Raji (cell line): Measurements from ENCODE around the gene GPR37L1.
A peak's percentile ranks its signal among the peaks of the same experiment; 100 is the strongest.

Experiments
- POLR2A ChIP-seq: IDR thresholded peaks from 2 replicates; pipeline ENCODE4 v1.6.1; 2011; ENCODE audit warnings: low read depth, low read length, control low read depth; ENCODE audit not compliant: insufficient read depth

Gene GPR37L1

GRCh38 chr1:202154766-202155477 is 32.2 kb downstream of the GPR37L1 start:
- TF ChIP-seq POLR2A: no peak

DNA sequence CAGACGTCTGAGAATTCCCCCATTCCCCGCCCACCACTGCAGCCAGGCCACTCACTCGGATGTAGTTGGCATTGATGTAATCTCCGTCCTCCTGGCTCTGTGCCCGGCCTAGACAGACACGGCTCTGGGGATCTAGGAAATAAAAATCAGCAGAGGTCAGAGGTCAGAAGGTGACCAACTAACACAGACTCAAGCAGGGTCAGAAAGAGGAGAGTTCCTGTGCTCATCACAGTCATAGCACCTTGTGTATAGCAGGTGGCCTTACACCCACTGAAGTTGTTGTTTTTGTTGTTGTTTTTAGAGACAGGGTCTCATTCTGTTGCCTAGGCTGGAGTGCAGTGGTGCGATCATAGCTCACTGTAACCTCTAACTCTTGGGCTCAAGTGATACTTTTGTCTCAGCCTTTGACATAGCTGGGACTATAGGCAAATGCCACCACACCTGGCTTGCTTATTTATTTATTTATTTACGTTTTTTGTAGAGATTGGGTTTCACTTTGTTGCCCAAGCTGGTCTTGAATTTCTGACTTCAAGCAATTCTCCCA is 32.8 kb downstream of the GPR37L1 start:
- TF ChIP-seq POLR2A: no peak

DNA sequence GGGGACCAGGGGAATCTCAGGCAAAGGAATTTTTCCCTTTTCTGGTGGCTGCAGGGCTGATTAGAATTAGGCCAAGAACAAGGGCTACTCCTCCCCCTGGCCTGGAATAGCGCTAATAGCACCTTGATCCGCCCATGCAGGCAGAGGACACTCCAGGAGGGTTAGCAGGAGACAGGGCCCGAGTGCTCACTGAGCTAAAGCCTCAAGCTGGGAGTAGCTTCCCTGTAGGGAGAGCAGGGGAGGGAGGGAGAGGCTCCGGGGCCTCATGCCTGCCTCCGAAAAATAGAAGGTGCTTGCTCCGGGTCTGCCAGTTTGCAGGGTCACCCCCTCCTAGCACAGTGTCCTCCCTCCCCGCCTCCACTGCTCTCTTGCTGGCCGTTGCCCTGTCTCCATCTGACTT is 33.9 kb downstream of the GPR37L1 start:
- TF ChIP-seq POLR2A: no peak

- TF ChIP-seq POLR2A: no peak
Observed at GRCh38 chr1:202157945-202158344, 35.2 kb downstream of the GPR37L1 start.

DNA sequence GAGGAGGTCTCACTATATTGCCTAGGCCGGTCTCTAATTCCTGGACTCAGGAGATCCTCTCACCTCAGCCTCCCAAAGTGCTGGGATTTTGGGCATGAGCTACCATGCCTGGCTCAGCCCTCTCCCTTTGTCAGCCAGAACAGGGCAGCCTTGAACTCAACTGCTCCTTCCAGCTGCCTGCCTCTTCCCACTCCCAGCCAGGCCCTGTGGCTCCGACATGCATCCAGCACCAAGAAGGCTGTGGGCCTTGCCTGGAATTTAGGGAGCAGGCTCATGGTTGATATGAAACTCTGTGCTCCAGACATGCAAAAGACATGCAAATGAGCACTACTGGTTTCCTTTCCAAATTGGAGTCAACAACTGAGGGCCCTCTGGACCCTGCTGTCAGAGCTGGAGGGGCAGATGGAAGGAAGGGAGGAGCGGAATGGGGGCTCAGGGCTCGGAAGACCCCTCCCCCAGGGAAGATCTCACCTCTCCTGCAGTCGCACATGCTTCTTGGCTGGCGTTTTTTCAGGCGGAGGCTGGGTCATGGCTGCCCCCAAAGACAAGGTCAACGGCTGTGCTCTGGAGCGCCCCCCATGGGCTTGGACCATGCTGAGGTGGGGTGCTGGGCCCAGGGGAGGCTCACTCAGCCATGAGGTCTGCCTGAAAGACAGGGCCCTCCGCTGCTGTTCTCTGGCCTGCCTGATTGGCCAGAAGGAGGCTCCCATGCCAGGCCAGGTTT is 36.3 kb downstream of the GPR37L1 start:
- TF ChIP-seq POLR2A: peak; percentile 45

DNA sequence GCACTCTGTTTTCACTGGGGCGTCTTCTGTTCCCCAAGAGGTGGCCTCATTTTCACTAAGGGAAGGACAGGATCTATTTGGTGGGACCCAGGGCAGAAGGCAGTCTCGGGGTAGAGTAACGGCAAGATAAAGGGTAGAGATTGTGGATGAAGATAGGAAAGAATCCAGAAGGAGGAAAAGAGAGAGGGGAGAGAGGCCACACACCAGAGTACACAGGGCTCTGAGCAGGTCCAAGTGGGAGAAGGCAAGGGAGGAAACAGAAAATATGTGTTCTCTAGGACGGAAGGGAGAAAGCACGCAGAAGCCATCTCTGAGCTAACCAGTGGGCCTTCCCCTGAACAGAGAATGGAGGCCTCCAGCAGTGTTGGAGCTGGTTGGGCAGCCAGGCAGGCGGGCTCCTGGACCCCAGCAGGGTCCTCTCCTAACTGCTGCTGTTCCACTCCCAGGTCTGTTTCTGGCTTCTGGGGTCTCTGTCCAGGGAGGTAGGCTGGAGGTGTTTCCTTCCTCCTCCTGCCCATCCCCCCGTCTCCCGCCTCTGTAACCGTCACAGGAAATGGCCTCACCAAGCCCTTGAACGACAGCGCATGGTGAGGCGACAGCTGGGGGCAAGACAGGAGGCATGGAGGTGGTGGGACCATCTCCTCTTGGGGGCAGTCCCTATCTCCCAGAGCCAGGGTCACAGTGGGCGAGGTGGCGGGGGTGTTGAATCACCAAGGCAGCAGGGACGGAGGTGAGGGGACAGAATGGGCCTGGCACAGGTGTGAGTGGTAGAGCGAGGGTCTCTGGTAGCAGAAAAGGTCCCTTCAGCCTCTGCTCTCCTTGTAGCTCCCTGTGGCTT is 37.0 kb downstream of the GPR37L1 start:
- TF ChIP-seq POLR2A: peak; percentile 57; the same call in 1 of the 2 replicates

DNA sequence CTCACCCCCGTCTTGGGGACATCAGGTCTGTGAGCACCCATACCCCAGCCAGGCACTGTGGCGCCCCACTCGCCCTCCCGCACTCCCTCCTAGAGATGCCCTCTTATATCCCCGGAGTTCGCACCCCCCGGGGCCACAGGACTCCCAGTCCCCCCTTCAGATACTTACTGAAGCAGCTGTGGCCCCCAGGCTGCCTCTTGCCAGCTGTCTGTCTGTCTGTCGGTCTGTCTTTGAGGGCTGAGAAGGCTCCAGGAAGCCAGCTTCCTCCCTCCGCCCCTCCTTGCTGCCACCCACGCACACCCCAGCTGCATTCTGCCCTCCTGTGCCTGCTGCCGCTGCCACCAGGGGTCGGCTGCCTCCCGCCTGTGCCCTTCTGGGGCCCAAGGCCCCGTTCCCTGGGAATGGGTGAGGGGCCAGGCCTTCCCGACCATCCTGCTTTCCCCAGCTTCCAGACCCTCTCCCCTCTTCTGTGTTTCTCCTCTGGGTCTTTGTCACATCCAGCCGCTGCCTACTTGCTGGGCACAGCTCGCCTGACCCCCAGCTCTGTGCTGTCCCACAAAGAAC is 37.7 kb downstream of the GPR37L1 start, which contains the start of gene PTPN7:
TSS of gene PTPN7 (minus strand) at position 226 of the 564 bp plus-strand sequence. CDS start 1,200 bp downstream, outside the sequence.
- TF ChIP-seq POLR2A: peak; percentile 64

- no peak for TF ChIP-seq POLR2A
Observed at GRCh38 chr1:202161151-202162046, 38.7 kb downstream of the GPR37L1 start.

DNA sequence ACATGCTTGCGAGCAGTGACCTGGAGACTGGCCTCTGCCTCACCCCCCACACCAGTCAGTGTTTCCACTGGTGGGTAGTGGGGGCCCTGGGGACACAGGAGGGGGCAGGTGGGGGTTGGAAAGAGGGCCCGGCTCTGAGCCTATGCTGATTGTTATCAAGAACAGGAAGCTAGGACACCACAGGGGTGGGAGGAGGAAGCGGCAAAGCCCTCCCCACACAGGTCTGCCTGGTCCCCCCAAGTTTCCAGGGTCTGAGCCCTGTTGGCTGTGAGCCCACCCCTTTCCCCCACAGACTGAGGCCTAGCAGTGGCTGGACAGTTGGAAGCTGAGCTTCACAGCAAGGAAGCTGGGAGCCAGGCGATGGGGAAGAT is 39.3 kb downstream of the GPR37L1 start:
- TF ChIP-seq POLR2A: no peak

DNA sequence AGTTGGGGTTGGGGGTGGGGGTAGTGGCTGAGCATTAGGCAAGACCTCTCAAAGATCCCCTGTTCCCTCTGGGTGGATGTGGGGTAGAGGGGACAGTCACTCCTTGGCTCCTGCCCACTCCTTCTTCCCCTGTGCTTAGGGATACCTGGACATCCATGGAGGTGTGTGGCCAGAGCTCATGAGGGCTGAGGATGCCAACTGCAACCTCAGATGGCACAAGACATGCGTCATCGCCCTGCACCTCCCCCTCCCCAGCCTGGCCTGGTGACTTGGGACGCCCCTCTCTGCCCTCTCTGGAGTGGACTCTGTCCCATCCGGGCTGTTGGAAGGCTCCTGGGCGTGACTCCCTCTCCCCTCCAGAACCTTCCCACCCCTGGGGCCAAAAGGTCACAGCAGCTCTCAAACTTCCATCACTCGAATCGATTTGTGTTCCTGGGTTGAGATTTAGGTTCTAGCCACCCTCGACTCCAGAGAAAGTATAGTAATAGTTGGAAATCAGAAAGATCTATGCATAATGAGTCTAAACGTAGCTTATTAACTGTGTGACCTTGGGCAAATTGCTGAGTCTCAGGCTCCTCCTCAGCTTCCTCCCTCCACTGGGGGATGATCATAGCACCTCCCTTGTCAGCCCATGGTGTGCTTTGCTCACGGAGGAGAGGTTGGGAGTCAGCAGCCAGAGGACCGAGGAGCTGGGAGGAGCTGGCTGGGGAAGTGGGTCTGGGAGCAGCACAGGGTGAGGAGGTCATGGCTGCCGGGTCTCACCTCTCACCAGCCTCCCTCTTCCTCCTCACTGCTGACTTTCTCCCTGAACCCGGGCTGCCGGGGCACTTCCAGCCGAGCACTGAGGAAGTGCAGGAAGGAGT is 39.9 kb downstream of the GPR37L1 start:
- TF ChIP-seq POLR2A: no peak

DNA sequence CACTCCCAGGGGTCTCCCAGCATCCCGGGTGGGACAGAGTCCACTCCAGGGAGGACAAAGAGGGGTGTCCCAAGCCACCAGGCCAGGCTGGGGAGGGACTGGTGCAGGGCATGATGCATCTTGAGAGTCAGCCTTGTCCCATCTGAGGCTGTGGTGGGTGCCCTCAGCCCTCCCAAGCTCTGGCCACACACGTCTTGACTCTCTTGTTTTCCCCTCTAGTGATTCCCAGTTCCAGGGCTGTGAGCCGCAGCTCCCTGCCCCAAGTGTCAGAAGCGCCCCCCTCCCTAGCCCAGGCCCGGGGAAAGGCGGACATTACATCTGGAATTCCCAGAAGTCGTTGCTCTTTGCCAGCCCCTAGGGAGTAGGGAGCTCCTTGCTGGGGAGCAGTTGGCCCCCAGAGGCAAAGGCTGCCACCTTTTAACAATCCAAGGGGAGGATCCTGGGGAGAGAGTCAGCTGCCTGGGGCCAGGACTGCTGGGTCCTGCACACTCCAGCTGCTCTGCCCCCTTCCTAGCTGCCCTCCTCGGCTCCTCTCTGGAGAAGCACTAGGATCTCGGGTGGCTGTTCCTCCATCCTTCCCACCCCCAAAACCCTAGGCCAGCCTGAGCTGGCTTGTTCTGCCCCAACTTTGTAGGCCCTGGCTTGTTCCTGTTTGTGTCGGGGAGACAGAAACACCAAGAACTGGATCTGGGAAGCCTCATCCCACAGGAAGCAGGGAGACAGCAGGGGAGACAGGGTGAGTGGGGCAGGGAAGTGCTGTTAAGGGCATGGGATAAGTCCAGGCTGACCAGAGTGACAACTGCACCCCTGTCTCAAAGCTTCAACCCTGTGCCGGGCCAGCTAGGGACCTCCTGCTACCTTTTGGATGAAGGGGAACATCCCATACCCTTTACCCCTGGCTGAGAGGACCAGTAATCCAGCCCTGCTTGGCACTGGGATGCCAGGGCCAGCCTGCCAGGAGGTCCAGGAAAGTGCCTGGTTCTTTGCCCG is 40.9 kb downstream of the GPR37L1 start:
- TF ChIP-seq POLR2A: no peak
